Epithelial cell of esophagus (primary cell): ENCODE results near the gene PEF1.

Experiments
- DNase-seq: peaks from one replicate; pipeline ENCODE4 v3.0.0; 2010; ENCODE audit warnings: low read depth
- H3K4me3 ChIP-seq: 2 replicates; pipeline ENCODE4 v1.5.1; 2011; ENCODE audit warnings: mild to moderate bottlenecking, low read length, control low read depth
- TF ChIP-seq, protein P1 (sequence below): IDR thresholded peaks from 2 replicates; pipeline ENCODE4 v1.5.1; 2011; ENCODE audit warnings: low read depth, mild to moderate bottlenecking, low read length, control low read depth, inconsistent platforms; ENCODE audit not compliant: insufficient read depth; ENCODE audit errors: missing control alignments

Gene PEF1

DNA sequence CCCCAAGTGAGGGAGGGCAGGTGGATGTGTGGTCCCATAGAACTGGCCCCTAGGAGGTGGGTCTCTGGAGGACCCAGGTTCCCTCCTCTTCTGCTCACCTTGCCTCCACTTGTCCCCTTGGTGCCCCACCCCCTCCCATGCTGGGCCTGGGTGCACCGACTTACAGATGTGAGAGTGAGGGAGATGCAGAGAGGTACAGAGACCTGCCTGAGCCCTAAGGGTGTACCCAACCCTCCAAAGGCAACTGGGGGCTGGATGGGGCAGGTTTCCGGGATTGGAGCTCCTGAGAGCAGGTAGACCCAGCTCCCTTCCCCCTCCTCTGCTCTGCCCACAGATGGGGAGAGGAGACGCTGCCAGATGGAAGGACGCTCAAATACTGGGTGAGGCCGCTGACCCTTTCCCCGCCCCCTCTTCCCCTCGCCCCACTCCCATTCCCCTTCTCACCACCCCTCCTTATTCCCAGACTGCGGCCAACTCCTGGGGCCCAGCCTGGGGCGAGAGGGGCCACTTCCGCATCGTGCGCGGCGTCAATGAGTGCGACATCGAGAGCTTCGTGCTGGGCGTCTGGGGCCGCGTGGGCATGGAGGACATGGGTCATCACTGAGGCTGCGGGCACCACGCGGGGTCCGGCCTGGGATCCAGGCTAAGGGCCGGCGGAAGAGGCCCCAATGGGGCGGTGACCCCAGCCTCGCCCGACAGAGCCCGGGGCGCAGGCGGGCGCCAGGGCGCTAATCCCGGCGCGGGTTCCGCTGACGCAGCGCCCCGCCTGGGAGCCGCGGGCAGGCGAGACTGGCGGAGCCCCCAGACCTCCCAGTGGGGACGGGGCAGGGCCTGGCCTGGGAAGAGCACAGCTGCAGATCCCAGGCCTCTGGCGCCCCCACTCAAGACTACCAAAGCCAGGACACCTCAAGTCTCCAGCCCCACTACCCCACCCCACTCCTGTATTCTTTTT, 58.0 kb downstream of the PEF1 start:
- H3K4me3 ChIP-seq, result no peak overlapping the region
- no peak for DNase-seq
- TF ChIP-seq, protein P1, sequence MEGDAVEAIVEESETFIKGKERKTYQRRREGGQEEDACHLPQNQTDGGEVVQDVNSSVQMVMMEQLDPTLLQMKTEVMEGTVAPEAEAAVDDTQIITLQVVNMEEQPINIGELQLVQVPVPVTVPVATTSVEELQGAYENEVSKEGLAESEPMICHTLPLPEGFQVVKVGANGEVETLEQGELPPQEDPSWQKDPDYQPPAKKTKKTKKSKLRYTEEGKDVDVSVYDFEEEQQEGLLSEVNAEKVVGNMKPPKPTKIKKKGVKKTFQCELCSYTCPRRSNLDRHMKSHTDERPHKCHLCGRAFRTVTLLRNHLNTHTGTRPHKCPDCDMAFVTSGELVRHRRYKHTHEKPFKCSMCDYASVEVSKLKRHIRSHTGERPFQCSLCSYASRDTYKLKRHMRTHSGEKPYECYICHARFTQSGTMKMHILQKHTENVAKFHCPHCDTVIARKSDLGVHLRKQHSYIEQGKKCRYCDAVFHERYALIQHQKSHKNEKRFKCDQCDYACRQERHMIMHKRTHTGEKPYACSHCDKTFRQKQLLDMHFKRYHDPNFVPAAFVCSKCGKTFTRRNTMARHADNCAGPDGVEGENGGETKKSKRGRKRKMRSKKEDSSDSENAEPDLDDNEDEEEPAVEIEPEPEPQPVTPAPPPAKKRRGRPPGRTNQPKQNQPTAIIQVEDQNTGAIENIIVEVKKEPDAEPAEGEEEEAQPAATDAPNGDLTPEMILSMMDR, result no peak

- TF ChIP-seq, protein P1, result no peak
- DNase-seq, result no peak
- H3K4me3 ChIP-seq, result no peak overlapping the region
Observed at GRCh38 chr1:31585736-31586365, 58.8 kb downstream of the PEF1 start.

DNA sequence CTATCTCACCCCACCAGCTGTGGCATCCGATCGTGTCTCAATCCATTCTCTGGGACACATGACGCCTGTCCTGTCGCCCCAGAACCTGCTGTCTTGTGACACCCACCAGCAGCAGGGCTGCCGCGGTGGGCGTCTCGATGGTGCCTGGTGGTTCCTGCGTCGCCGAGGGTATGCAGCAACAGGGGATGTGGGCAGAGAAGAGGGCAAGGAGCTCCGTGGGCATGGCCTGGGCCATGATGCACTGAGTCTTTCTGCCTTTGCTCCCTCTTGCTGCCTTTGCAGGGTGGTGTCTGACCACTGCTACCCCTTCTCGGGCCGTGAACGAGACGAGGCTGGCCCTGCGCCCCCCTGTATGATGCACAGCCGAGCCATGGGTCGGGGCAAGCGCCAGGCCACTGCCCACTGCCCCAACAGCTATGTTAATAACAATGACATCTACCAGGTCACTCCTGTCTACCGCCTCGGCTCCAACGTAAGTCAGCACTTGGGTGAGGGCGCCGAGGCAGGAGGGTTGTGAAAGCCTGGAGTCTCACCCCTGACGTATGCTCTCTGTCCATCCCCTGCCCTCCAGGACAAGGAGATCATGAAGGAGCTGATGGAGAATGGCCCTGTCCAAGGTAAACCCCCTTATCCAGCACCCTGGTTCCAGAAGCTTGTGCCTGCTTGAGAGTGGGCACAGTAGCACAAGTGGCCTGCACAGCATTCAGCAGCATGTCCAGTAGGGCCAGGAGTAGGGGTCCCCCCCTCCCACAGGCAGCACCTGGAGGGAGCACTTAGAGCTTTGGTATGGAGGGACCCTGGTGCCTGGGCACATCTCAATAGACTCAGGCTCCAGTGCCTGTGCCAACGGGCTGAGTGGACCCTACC, 59.6 kb downstream of the PEF1 start:
- DNase-seq, result no peak
- H3K4me3 ChIP-seq, result no peak overlapping the region
- TF ChIP-seq, protein P1, result no peak

- no peak overlapping the region for H3K4me3 ChIP-seq
- TF ChIP-seq, protein P1, result no peak
- no peak for DNase-seq
Observed at GRCh38 chr1:31583995-31584868, 60.4 kb downstream of the PEF1 start.

DNA sequence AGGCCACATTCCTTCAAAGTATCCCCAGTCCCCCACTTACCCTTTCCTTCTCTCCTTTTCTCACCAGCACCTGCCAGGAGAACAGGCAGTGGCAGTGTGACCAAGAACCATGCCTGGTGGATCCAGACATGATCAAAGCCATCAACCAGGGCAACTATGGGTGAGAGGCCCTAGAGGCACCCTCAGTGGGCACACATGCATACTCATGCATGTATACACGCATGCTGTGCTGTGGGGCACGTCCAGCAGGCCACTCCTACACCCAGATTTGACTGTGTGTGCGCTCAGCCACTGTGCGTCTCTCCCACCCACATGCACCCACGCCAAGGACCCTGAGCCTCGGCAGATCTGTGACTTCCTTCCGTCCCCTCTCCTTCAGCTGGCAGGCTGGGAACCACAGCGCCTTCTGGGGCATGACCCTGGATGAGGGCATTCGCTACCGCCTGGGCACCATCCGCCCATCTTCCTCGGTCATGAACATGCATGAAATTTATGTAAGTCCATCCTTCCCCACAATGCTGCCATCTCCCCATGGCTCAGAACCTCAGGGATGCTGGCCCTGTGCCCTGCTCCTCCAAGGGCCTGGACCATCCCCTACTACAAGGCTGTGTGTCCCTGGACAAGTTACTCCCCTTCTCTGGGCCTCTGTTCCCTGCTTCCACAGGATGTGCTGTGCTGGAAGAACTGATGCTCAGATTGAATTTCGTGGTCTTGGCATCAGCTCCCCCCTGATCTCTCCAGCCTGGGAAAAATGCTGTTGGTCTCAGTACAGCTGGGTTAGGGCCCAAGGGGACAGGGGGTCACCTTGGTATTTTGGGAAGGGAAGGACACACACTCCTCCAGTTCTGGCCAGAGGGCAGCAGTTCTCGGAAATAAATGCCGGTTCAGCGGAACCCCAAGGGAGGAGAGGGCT, 61.3 kb downstream of the PEF1 start:
- TF ChIP-seq, protein P1, result no peak
- H3K4me3 ChIP-seq, result no peak overlapping the region
- no peak for DNase-seq
